Neuron (in vitro differentiated cells): ENCODE measurements around the gene CDRT4.

Experiments
- H2AFZ ChIP-seq: one replicate; pipeline ENCODE4 v1.6.1; 2013; ENCODE audit warnings: low read depth, mild to moderate bottlenecking, inconsistent platforms, low read length, moderate library complexity
- H3K27me3 ChIP-seq: one replicate; pipeline ENCODE4 v1.6.1; 2013; ENCODE audit warnings: low read length; ENCODE audit not compliant: insufficient read depth
- H3K36me3 ChIP-seq: one replicate; pipeline ENCODE4 v1.6.1; 2013; ENCODE audit warnings: low read length; ENCODE audit not compliant: insufficient read depth
- H3K4me1 ChIP-seq: one replicate; pipeline ENCODE4 v1.6.1; 2013; ENCODE audit warnings: low read length; ENCODE audit not compliant: insufficient read depth
- H3K4me3 ChIP-seq: 2 replicates; pipeline ENCODE4 v1.5.1; 2013; ENCODE audit warnings: mild to moderate bottlenecking, low read length, moderate library complexity
- H3K9me3 ChIP-seq: one replicate; pipeline ENCODE4 v1.6.1; 2013; ENCODE audit warnings: low read length

The CDRT4 gene

DNA sequence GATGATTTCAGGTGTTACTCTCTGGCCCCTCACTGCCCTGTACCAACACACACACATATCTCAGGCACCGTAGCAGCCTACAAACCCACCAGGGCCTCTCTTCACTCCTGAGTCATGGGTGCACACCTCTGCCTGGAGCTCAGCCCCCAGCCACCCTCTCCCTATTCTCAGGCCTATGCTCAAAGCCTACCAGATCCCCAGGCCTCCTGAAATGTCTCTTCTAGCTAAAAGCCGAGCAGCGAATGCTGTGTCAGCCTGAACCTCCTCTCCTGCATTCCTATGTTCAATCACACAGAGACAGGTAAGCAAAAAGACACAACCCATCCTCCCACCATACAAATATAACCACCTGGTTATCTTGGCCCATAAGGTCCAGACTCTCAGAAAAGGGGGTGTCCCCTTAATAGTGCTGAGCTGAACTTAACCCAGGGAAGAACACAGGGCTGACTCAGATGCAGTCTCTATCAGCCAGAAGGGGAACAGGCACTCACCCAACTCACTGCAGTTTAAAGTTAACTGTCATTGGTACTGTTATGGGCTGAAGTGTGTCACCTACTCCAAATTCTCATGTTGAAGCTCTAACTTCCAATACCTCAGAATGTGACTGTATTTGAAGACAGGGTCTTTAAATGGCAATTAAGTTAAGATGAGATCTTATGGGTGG is 64.0 kb downstream of the CDRT4 start:
- Histone ChIP-seq H3K4me1 (peaks cover 6% of the 10 kb centered on the region), H2AFZ (no peak overlapping the region), H3K4me3 (no peak overlapping the region), H3K36me3 (no peaks in the 10 kb centered on the region), H3K9me3 (no peaks in the 10 kb centered on the region), H3K27me3 (no peaks in the 10 kb centered on the region)

DNA sequence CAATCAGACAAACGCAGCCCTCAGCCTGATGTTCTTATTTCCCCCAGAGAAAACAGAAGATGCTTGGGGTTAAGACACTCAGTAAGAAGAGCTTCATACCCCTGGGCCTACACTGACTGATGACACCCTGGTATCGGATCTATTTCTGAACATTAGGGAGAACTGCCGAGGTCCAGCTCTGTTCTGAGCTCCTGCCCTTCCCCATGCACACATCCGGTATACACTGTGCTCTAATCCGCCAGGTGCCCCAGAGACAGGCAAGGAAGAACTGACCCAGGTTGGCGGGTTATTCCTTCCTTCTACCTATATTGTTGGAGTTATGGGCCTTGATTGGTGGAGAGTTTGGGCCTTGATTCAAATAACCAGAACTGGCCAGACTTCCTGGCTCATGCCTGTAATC is 68.0 kb downstream of the CDRT4 start:
- Histone ChIP-seq H3K9me3 (no peaks in the 10 kb centered on the region), H3K4me3 (no peak overlapping the region), H2AFZ (no peak overlapping the region), H3K36me3 (no peaks in the 10 kb centered on the region), H3K4me1 (peaks cover 12% of the 10 kb centered on the region), H3K27me3 (no peaks in the 10 kb centered on the region)

DNA sequence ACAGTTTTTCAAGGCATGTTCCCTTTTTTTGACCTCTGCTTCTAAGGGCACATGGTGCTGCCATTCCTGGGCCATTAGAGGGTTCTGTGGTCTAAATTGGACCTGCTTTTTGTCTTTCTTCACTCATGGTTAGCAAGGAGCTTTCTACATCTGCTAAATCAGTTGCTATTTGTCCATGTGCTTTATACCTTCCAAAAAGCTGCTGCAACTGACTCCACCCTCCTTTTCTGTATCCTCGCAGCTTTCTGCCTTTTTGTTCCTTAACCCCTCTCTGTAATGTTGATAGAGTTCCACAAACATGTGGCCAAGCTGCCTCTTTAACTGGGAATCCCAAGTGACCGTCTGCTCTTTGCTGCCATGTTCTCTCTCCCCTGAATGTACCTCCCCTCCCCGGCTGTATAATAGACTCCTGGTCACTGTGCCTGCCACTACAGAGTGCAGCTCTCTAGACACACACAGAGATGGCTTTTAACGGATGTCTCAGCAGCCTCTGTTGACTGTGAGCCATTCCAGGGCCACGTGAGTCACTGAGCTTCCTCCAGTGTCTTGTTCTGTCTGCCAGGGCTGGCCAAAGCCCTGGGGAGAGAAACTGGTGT is 68.6 kb downstream of the CDRT4 start:
- Histone ChIP-seq H3K36me3 (no peaks in the 10 kb centered on the region), H2AFZ (no peak overlapping the region), H3K4me3 (no peak overlapping the region), H3K27me3 (no peaks in the 10 kb centered on the region), H3K4me1 (peaks cover 12% of the 10 kb centered on the region), H3K9me3 (no peaks in the 10 kb centered on the region)

DNA sequence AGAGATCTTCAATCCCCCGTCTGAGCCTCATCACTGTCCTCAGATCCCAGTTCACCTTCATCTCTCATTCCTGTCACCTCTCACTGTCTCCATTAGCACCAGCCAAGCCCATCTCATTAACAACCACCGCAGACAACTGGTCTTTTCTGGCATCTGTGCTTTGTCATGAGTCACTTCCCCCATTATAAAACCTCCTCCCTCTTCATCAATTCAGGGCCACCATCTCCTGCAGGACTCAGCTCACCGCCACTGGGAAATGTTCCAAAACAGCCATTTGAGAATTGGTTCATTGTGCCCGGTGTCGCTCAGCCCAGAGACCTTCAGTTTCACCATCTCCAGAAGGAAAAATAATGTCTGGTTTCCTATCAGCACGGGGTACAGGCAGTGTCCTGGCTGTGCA is 69.1 kb downstream of the CDRT4 start:
- Histone ChIP-seq H3K4me3 (no peak overlapping the region), H3K9me3 (no peaks in the 10 kb centered on the region), H3K27me3 (no peaks in the 10 kb centered on the region), H2AFZ (no peak overlapping the region), H3K36me3 (no peaks in the 10 kb centered on the region), H3K4me1 (peaks cover 12% of the 10 kb centered on the region)

DNA sequence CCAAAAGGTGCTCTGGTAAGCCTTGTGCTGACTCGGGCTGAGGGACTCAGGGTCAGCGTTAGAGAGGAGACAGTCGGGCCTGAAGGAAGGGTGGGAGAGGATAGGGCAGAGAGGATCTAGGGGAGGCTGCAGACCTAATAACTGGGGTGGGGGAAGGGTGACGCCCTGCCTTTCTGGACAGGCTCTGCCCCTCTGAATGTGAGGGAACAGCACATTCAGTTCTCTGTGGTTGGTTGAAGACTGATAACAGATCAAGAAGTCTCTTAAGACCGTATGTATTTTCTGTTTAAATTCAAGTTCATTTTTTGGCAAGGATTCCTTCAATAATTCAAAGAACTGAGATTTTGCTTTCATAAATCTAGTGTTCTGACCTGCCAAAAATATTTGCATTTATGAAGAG is 69.8 kb downstream of the CDRT4 start:
- peaks cover 12% of the 10 kb centered on the region for H3K4me1 ChIP-seq

DNA sequence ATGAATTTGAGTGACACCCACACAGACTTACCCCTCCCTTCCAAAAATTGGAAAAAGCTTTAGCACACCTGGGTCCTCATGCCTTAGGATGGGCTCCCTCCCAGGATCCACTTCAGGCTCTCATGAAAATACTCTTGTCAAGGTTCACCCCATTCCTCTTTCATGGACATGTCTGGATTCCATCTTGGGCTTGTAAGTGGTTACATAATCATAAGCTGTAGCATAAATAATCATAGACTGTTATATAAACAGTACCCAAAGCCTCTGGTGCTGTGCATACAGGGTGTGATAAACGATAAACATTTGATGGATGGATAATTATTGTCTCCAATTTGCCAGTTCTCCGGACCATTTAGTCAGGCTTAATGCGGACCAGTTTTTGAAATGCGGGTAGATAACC is 72.3 kb downstream of the CDRT4 start:
- Histone ChIP-seq H3K9me3 (no peaks in the 10 kb centered on the region), H3K36me3 (no peaks in the 10 kb centered on the region), H3K4me3 (no peak overlapping the region), H3K4me1 (peaks cover 12% of the 10 kb centered on the region), H3K27me3 (no peaks in the 10 kb centered on the region), H2AFZ (no peak overlapping the region)

More for the DNA sequence above, 69.8 kb downstream of the CDRT4 start:
- H3K9me3 ChIP-seq, result no peaks in the 10 kb centered on the region
- no peaks in the 10 kb centered on the region for H3K36me3 ChIP-seq
- no peak overlapping the region for H3K4me3 ChIP-seq
- no peaks in the 10 kb centered on the region for H3K27me3 ChIP-seq
- H2AFZ ChIP-seq, result no peak overlapping the region

DNA sequence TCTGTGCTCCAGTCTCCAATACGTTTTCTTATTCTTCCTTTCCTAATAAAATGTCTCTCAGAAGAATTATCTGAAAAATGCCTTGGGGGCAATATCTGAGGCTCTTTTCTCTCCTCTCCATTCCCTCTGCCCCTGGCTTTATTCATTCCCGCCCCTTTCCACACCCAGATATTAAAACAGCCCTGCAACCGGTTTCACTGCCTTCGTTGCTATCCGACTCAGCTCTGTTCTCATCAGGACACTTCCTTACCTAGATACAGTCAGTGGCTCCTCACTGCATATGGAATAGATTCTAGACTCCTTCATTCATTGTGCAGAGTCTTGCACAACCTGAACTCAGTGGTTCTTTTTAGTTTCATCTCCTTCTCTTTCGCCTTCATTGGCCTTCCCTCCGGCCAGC is 74.0 kb downstream of the CDRT4 start:
- Histone ChIP-seq H3K4me3 (no peak overlapping the region), H2AFZ (no peak overlapping the region), H3K27me3 (no peaks in the 10 kb centered on the region), H3K36me3 (no peaks in the 10 kb centered on the region), H3K9me3 (no peaks in the 10 kb centered on the region), H3K4me1 (peaks cover 6% of the 10 kb centered on the region)

DNA sequence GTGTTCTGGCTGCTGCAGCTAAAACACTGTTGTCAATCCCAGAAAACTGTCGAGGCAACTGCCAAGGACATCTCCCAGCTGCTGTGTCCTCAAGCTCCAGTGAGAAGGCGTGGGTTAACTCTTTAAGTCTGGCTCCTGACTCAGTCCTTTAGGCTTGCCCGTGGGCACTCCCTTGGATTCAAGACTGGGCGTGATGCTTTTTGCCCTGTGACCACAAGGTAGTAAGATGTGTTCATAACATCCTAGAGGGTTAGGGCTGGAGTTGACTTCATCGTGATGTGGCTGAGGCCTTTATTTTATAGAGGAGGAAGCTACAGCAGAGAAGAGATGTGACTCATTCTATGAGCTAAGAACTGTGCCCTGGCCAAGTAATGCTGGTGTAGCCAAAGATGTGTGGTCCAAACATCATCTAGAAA is 75.1 kb downstream of the CDRT4 start:
- Histone ChIP-seq H3K4me3 (no peak overlapping the region), H3K27me3 (no peaks in the 10 kb centered on the region), H3K9me3 (no peaks in the 10 kb centered on the region), H3K4me1 (no peaks in the 10 kb centered on the region), H3K36me3 (no peaks in the 10 kb centered on the region), H2AFZ (no peak overlapping the region)

DNA sequence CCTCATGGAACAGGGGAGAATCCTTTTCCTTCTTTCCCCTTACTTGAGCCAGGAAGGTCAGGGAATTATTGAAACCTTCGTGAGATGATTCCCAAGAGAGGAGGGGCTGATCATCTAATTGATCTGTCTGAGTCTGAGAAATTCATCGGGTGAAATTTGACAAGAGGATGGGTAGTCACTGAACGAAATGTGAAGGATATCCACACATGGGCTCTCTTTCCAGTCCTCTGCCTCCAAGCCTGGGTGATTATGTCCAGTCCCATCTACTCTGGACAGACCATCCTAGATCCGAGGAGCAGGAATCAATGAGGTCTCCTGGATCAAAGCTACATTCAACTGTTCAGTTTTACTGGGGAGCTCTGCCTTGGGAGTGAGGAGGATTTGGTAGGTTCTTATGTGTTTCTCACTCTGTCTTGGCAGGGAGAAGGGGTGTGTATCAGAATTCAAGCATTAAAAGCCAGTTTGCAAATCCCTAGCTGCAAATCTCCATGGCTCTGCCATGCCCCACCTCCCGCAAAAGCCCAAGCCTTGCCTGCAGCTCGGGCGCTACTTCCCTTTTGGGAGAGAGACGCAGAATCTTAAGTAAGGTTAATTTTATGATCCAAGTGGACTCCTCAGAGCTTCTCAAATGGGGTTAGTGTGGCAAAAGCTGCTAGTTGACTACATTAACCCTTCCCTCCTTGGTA is 78.9 kb downstream of the CDRT4 start:
- no peaks in the 10 kb centered on the region for H3K27me3 ChIP-seq
- no peaks in the 10 kb centered on the region for H3K9me3 ChIP-seq
- no peak overlapping the region for H3K4me3 ChIP-seq
- H2AFZ ChIP-seq, result no peak overlapping the region
- H3K36me3 ChIP-seq, result no peaks in the 10 kb centered on the region
- H3K4me1 ChIP-seq, result no peaks in the 10 kb centered on the region

DNA sequence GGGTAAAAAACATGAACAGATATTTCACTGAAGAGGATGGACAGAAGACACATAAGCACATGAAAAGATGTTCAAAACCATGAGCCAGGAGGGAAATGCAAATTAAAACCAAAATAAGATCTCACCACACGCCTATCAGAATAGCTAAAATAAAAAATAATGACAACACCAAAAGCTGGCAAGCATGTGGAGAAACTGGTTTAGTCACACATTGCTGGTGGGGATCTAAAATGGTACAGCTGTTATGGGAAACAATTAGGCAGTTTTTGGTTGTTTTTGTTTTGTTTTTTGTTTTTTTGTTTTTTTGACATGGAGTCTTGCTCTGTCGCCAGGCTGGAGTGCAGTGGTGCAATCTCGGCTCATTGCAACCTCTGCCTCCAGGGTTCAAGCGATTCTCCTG is 81.3 kb downstream of the CDRT4 start:
- Histone ChIP-seq H3K4me1 (no peaks in the 10 kb centered on the region), H2AFZ (no peak overlapping the region), H3K36me3 (no peaks in the 10 kb centered on the region), H3K27me3 (no peaks in the 10 kb centered on the region), H3K4me3 (no peak overlapping the region), H3K9me3 (no peaks in the 10 kb centered on the region)
